DOHH2 (cell line): ENCODE results near the gene RAET1G.

Experiments used
- EZH2phosphoT487 ChIP-seq: fragments of 200-600 bp; sonication (generic); IDR thresholded peaks from 2 replicates; pipeline ENCODE4 v1.6.1; 2017; ENCODE audit warnings: borderline replicate concordance, mild to moderate bottlenecking, antibody characterized with exemption, low read length, moderate library complexity, mixed read lengths
- TF ChIP-seq, protein P1 (sequence below): fragments of 200-600 bp; sonication (generic); IDR thresholded peaks from one replicate; pipeline ENCODE4 v1.5.1; 2014; ENCODE audit warnings: antibody characterized with exemption, mild to moderate bottlenecking, low read depth, low read length; ENCODE audit not compliant: poor library complexity, severe bottlenecking

DNA sequence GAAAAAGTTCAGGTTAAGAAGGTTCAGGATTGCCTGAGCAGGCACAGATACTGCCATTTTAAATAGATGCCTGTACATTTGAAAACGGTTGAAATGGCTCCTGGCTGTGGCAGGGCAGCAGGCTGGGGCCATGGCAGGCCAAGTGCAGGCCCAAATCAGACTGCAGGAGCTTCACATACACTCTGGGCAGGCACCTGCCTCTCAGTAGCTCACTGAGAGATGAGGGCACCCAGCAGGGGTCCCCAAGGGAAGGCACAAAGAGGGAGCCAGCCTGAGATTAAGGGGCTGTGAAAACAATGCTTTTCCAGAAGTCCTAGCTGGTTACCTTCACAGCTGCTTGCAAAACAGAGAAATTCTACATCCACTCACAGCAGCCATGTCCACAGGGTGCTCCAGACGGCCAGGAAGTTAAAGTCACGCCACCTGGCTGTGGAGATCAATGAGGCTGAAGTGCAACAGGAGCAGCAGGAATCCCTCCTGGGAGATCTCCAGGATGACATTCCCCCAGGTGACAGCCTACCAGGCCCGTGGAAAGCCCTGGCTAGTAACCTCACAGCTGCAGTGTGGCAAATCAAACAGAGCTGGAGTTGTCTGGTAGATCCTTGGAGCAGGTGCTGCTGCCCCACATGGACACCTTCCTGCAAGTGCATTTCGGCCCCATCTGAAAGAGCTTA, 18.8 kb downstream of the RAET1G start:
- TF ChIP-seq, protein P1, sequence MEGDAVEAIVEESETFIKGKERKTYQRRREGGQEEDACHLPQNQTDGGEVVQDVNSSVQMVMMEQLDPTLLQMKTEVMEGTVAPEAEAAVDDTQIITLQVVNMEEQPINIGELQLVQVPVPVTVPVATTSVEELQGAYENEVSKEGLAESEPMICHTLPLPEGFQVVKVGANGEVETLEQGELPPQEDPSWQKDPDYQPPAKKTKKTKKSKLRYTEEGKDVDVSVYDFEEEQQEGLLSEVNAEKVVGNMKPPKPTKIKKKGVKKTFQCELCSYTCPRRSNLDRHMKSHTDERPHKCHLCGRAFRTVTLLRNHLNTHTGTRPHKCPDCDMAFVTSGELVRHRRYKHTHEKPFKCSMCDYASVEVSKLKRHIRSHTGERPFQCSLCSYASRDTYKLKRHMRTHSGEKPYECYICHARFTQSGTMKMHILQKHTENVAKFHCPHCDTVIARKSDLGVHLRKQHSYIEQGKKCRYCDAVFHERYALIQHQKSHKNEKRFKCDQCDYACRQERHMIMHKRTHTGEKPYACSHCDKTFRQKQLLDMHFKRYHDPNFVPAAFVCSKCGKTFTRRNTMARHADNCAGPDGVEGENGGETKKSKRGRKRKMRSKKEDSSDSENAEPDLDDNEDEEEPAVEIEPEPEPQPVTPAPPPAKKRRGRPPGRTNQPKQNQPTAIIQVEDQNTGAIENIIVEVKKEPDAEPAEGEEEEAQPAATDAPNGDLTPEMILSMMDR, result no peak
- no peak for TF ChIP-seq EZH2phosphoT487
